Stomach smooth muscle (tissue), 2 donors: ENCODE results near the gene DHX15.

ENCODE experiments used
- H3K27ac ChIP-seq: one replicate; pipeline ENCODE4 v1.7.0; 2013; ENCODE audit warnings: mild to moderate bottlenecking, low read length, inconsistent platforms
- H3K27me3 ChIP-seq, 2 donors: one replicate each; pipeline ENCODE4 v1.7.0; 2013; ENCODE audit warnings: low read length in 2 of 2; ENCODE audit not compliant: insufficient read depth in 2 of 2, control insufficient read depth in 1 of 2
- H3K36me3 ChIP-seq, 2 donors: one replicate each; pipeline ENCODE4 v1.7.0; 2013; ENCODE audit warnings: low read length in 2 of 2; ENCODE audit not compliant: control insufficient read depth in 2 of 2, insufficient read depth in 2 of 2
- H3K4me1 ChIP-seq: one replicate; pipeline ENCODE4 v1.7.0; 2013; ENCODE audit warnings: low read length; ENCODE audit not compliant: control insufficient read depth, insufficient read depth
- H3K4me3 ChIP-seq, 2 donors: one replicate each; pipeline ENCODE4 v1.7.0; 2013; ENCODE audit warnings: low read length in 2 of 2
- H3K9ac ChIP-seq, 2 donors: one replicate each; pipeline ENCODE4 v1.7.0; 2013; ENCODE audit warnings: low read length in 2 of 2, mild to moderate bottlenecking in 1 of 2
- H3K9me3 ChIP-seq, 2 donors: one replicate each; pipeline ENCODE4 v1.7.0; 2013; ENCODE audit warnings: low read length in 2 of 2; ENCODE audit not compliant: control insufficient read depth in 2 of 2
- donor health status: healthy.
- donor health status: Pancreatic carcinoma.

The DHX15 gene

GRCh38 chr4:24547979-24548378 lies 36.4 kb downstream of the DHX15 start:
- no peaks in the 10 kb centered on the region for H3K9me3 ChIP-seq

GRCh38 chr4:24544208-24544988 lies 40.0 kb downstream of the DHX15 start:
- H3K4me1 ChIP-seq: no peaks in the 10 kb centered on the region
- H3K4me3 ChIP-seq: no peak overlapping the region
- no peaks in the 10 kb centered on the region for H3K27me3 ChIP-seq
- H3K9ac ChIP-seq: no peak overlapping the region
- H3K36me3 ChIP-seq: peaks cover 3 to 36% of the 10 kb centered on the region in 2 donors
- H3K9me3 ChIP-seq: no peaks in the 10 kb centered on the region
- H3K27ac ChIP-seq: no peak overlapping the region

More at GRCh38 chr4:24547979-24548378, 36.4 kb downstream of the DHX15 start:
- Histone ChIP-seq H3K36me3 (peaks cover 3 to 16% of the 10 kb centered on the region in 2 donors), H3K4me3 (no peak overlapping the region), H3K9ac (no peak overlapping the region), H3K27ac (no peak overlapping the region), H3K4me1 (no peaks in the 10 kb centered on the region), H3K27me3 (no peaks in the 10 kb centered on the region)

- H3K9ac ChIP-seq: no peak overlapping the region
- H3K4me1 ChIP-seq: no peaks in the 10 kb centered on the region
- no peak overlapping the region for H3K27ac ChIP-seq
- no peaks in the 10 kb centered on the region for H3K9me3 ChIP-seq
- peaks cover 5 to 39% of the 10 kb centered on the region in 2 donors for H3K36me3 ChIP-seq
- no peak overlapping the region for H3K4me3 ChIP-seq
- no peaks in the 10 kb centered on the region for H3K27me3 ChIP-seq
Measured at GRCh38 chr4:24537025-24537424, 47.3 kb downstream of the DHX15 start.

DNA sequence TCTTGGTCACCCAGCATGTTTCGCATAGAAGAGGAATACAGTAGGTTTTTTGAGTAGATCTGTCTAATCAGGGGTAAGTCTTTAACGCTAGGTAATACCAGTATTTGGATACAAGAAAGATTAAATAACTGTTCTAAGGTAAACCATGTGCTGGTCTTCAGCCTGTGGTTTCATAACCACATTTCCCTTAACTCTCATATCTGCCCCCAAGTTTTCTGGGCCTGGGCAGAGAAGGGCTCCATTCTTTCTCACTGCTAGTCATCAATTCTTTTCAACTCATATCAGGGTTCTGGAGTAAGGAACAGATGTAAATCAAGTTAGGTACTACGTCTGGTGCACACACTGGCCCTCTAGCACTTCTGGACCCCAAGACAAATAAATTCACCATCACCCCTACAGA lies 49.0 kb downstream of the DHX15 start:
- Histone ChIP-seq H3K36me3 (peaks cover 5 to 37% of the 10 kb centered on the region in 2 donors), H3K4me3 (no peak overlapping the region), H3K4me1 (no peaks in the 10 kb centered on the region), H3K9me3 (no peaks in the 10 kb centered on the region), H3K9ac (no peak overlapping the region), H3K27ac (no peak overlapping the region), H3K27me3 (no peaks in the 10 kb centered on the region)

GRCh38 chr4:24533364-24533763 lies 51.0 kb downstream of the DHX15 start:
- Histone ChIP-seq H3K36me3 (peaks cover 13 to 34% of the 10 kb centered on the region in 2 donors), H3K4me3 (no peak overlapping the region), H3K9me3 (no peaks in the 10 kb centered on the region), H3K27me3 (no peaks in the 10 kb centered on the region), H3K9ac (no peak overlapping the region), H3K27ac (no peak overlapping the region), H3K4me1 (no peaks in the 10 kb centered on the region)

- Histone ChIP-seq H3K9ac (no peak overlapping the region), H3K4me3 (no peak overlapping the region), H3K27ac (no peak overlapping the region), H3K27me3 (no peaks in the 10 kb centered on the region), H3K4me1 (no peaks in the 10 kb centered on the region), H3K36me3 (peaks cover 14 to 33% of the 10 kb centered on the region in 2 donors), H3K9me3 (no peaks in the 10 kb centered on the region)
Measured at GRCh38 chr4:24529555-24529954, 54.8 kb downstream of the DHX15 start.

DNA sequence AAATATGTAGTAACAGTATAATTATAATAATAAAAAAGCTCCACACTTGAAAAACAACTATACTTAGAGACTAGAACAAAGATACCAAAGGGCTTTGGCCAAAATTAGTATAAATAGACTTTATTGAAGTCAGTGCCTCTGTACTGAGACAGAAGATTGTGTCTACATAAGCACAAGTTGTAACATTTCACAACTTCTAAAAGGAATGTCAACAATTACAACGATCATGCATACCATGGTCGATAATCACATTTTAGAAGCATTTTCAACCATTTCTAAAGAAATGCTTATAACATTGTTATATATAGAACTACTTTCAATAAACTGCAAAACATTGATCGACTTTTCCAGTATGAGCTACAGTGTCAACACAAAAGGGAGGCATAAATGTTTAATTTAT lies 57.0 kb downstream of the DHX15 start:
- Histone ChIP-seq H3K36me3 (peaks cover 15 to 31% of the 10 kb centered on the region in 2 donors), H3K27ac (no peak overlapping the region), H3K9me3 (no peaks in the 10 kb centered on the region), H3K4me1 (no peaks in the 10 kb centered on the region), H3K27me3 (no peaks in the 10 kb centered on the region), H3K4me3 (no peak overlapping the region), H3K9ac (no peak overlapping the region)

- H3K9me3 ChIP-seq: no peaks in the 10 kb centered on the region
- no peak overlapping the region for H3K9ac ChIP-seq
- no peak overlapping the region for H3K27ac ChIP-seq
- H3K27me3 ChIP-seq: no peaks in the 10 kb centered on the region
- peaks cover 6 to 14% of the 10 kb centered on the region in 2 donors for H3K36me3 ChIP-seq
- no peaks in the 10 kb centered on the region for H3K4me1 ChIP-seq
- no peak overlapping the region for H3K4me3 ChIP-seq
Measured at GRCh38 chr4:24521544-24521943, 62.8 kb downstream of the DHX15 start.

DNA sequence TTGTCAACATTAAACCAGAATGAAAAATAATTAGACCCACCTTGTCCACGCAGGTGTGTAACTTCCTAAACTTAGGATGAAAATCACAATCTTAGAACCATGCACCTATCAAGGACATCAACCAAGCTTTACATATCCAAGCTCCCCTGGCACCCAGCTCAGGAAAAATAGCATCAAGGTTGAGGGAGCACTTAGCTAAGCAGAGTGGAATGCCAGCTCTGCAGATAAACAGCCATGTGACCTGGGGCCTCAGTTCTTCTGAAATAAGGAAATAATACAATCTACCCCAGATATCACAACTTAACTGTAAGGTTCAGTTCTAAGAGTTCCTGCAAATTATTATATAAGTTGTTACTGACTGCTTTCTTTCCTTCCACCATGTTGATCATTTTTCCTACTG lies 64.7 kb downstream of the DHX15 start:
- Histone ChIP-seq H3K9ac (no peak overlapping the region), H3K4me3 (no peak overlapping the region), H3K36me3 (peaks cover 3 to 7% of the 10 kb centered on the region in 2 donors), H3K27ac (no peak overlapping the region), H3K9me3 (no peaks in the 10 kb centered on the region), H3K4me1 (no peaks in the 10 kb centered on the region), H3K27me3 (no peaks in the 10 kb centered on the region)

- Histone ChIP-seq H3K9me3 (no peaks in the 10 kb centered on the region), H3K4me1 (no peaks in the 10 kb centered on the region), H3K4me3 (no peak overlapping the region), H3K9ac (no peak overlapping the region), H3K27me3 (no peaks in the 10 kb centered on the region), H3K36me3 (peaks cover 0 to 7% of the 10 kb centered on the region in 2 donors), H3K27ac (no peak overlapping the region)
Measured at GRCh38 chr4:24517676-24518075, 66.7 kb downstream of the DHX15 start.

DNA sequence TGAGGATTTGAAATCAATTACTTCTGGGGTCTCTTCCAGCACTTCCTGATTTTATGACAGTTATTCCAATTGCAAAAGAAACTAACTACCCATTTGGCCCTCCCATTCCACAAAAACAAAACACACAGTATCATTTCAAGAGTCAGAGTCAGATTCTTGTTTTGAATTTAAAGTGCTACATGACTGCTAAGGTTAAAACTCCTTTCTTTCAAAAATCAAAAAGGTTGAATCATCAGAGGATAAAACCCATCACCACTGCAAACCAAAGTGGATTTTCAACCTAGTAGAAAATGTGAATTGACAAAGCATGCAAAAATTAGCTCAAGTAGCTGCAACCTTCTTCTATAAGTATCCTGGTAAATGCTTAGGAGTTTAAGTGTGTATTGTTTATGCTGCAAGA lies 67.4 kb downstream of the DHX15 start:
- peaks cover 0 to 7% of the 10 kb centered on the region in 2 donors for H3K36me3 ChIP-seq
- H3K4me3 ChIP-seq: no peak overlapping the region
- no peak overlapping the region for H3K9ac ChIP-seq
- no peaks in the 10 kb centered on the region for H3K9me3 ChIP-seq
- H3K27me3 ChIP-seq: no peaks in the 10 kb centered on the region
- no peak overlapping the region for H3K27ac ChIP-seq
- H3K4me1 ChIP-seq: peaks cover under 1% of the 10 kb centered on the region
